Activated T-helper 1 cell treated with anti-CD3 and anti-CD28 coated beads, Interleukin-12 subunit alpha, Interleukin-12 subunit beta, Interleukin-2, Interleukin-4 antibody, amounts not matched to agents 30 ng/mL and 10 ng/mL and 1 ng/mL, durations not matched to agents 14 hours and 24 hours and 36 hours (primary cell): ENCODE results near the gene TMEM178B. TPM values are rescaled to one million over a fixed set of nuclear protein-coding genes. Genes with fewer than 3 reads are reported as not detected.

Source experiments
- DNase-seq: peaks from one replicate; pipeline ENCODE4 v3.0.0; 2021; ENCODE audit warnings: low spot score
- H3K27ac Mint-ChIP-seq: one replicate; pipeline ENCODE4 v1.8.0; 2021; ENCODE audit warnings: mild to moderate bottlenecking, mixed read lengths
- H3K27me3 Mint-ChIP-seq: one replicate; pipeline ENCODE4 v1.8.0; 2022; ENCODE audit warnings: mild to moderate bottlenecking, moderate library complexity, mixed read lengths; ENCODE audit not compliant: insufficient read depth
- H3K36me3 Mint-ChIP-seq: one replicate; pipeline ENCODE4 v1.8.0; 2021; ENCODE audit warnings: low read depth, mixed read lengths
- H3K4me1 Mint-ChIP-seq: one replicate; pipeline ENCODE4 v1.8.0; 2021; ENCODE audit warnings: low read depth, mixed read lengths
- H3K4me3 Mint-ChIP-seq: one replicate; pipeline ENCODE4 v1.8.0; 2021; ENCODE audit warnings: mild to moderate bottlenecking, moderate library complexity, mixed read lengths
- H3K9me3 Mint-ChIP-seq: one replicate; pipeline ENCODE4 v1.8.0; 2021; ENCODE audit warnings: mixed read lengths
- intact Hi-C: fragments of 100-400 bp; cut with micrococcal nuclease; formaldehyde crosslinking; loops from one replicate; pipeline ENCODE4 v1.15.1; 2024
- total RNA-seq: library from RNA; stranded (reverse); gene quantifications from 2 replicates; pipeline ENCODE4 v1.2.3, GENCODE V29; 2022

Gene TMEM178B
- total RNA-seq, 1 donor from 2014 or later, result 2.5 TPM

DNA sequence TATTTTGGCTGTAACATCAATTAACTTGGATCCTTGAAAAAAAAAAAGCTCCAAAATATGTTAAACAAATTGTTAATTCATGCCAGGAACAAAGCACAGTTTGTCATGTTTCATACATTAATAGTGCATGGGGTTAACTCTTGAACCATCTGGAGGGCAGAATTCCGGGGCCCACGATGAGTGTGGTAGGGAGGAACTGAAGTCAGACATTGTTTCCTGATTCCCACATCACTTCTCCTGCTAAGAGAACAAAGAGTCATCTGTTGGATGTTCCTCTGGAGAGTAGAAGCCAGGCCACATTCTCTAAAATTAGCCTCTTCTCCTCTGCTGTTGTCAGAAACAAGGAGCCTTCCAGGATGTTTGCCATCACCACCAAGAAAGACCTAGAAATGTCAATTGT, 54.6 kb downstream of the TMEM178B start:
- H3K4me3 Mint-ChIP-seq, result no peak overlapping the region
- H3K36me3 Mint-ChIP-seq, result no peaks in the 10 kb centered on the region
- intact Hi-C loops, result no loop called here

DNA sequence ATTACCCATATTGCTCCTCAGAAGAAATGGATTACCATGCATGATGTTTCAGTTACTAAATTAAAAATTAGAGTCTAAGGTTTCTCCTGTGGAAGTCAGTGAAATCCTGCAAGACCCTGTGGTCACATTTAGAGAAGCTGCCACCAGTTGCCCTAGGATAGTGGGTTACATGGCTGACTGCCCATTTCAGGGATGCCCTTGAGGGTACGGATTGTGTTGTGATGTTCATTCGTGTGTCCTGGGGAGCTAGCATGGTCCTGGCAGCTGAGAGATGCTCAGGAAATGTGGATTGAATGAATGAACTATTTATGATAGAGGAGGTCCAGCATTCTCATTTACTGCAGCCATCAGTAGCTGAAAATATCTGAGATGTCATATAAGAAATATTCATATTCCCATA, 55.1 kb downstream of the TMEM178B start:
- Mint-ChIP-seq H3K27me3 (peaks cover 15% of the 10 kb centered on the region), H3K4me1 (no peaks in the 10 kb centered on the region), H3K36me3 (no peaks in the 10 kb centered on the region), H3K4me3 (no peak overlapping the region), H3K9me3 (peaks cover 3% of the 10 kb centered on the region), H3K27ac (no peak overlapping the region)
- intact Hi-C loops, result no loop called here
- no peak for DNase-seq

More for the DNA sequence above, 54.6 kb downstream of the TMEM178B start:
- Mint-ChIP-seq H3K27ac (no peak overlapping the region), H3K4me1 (no peaks in the 10 kb centered on the region), H3K27me3 (peaks cover 15% of the 10 kb centered on the region), H3K9me3 (no peaks in the 10 kb centered on the region)
- DNase-seq, result no peak

DNA sequence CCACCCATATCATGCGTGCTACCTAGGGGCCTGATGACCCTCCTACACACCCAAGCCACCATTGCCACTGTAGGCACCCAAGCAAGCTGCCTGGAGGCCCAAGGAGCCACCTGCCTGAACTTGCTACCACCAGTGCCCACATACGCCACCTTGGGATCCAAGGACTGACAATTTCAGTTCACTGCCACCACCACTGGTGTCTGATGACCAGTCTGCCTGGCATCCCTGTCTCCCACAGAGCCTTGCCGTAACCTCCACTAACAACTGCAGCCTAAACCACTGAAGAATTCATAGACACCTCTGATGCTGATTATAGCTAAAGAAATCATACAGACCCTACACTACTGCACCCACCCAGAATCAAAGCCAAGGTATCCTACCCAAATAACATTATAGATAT, 58.8 kb downstream of the TMEM178B start:
- peaks cover 19% of the 10 kb centered on the region for H3K27me3 Mint-ChIP-seq
- intact Hi-C loops, result no loop called here
- peaks cover 3% of the 10 kb centered on the region for H3K9me3 Mint-ChIP-seq
- DNase-seq, result no peak
- no peak overlapping the region for H3K27ac Mint-ChIP-seq
- no peak overlapping the region for H3K4me3 Mint-ChIP-seq
- H3K36me3 Mint-ChIP-seq, result no peaks in the 10 kb centered on the region
- no peaks in the 10 kb centered on the region for H3K4me1 Mint-ChIP-seq

DNA sequence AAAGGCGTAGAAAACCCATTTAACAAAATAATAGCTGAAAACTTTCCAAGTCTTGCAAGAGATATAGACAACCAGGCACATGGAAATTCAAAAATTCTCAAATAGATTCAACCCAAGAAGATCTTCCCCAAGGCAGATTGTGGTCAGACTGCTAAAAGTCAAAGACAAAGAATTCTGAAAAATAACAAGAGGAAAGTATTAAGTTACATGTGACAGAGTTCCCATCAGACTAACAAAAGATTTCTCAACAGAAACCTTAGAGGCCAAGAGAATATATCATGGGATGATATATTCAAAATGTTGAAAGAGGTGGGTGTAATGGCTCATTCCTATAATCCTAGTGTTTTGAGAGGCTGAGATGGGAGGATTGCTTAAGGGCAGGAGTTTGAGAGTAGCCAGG, 59.8 kb downstream of the TMEM178B start:
- Mint-ChIP-seq H3K9me3 (peaks cover 3% of the 10 kb centered on the region), H3K4me3 (no peak overlapping the region), H3K4me1 (no peaks in the 10 kb centered on the region), H3K36me3 (no peaks in the 10 kb centered on the region), H3K27me3 (peaks cover 19% of the 10 kb centered on the region), H3K27ac (no peak overlapping the region)
- no peak for DNase-seq
- intact Hi-C loops, result no loop called here

DNA sequence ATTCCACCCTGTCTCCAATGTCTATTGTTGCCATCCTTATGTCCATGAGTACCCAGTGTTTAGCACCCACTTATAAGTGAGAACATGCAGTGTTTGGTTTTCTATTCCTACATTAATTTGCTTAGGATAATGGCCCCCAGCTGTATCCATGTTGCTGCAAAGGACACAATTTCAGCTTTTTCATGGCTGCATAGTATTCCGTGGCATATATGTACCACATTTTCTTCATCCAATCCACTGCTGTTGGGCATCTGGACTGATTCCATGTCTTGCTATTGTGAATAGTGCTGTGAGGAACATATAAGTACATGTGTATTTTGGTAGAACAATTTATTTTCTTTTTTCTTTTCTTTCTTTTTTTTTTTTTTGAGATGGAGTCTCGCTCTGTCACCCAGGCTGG, 68.2 kb downstream of the TMEM178B start:
- H3K27ac Mint-ChIP-seq, result no peak overlapping the region

DNA sequence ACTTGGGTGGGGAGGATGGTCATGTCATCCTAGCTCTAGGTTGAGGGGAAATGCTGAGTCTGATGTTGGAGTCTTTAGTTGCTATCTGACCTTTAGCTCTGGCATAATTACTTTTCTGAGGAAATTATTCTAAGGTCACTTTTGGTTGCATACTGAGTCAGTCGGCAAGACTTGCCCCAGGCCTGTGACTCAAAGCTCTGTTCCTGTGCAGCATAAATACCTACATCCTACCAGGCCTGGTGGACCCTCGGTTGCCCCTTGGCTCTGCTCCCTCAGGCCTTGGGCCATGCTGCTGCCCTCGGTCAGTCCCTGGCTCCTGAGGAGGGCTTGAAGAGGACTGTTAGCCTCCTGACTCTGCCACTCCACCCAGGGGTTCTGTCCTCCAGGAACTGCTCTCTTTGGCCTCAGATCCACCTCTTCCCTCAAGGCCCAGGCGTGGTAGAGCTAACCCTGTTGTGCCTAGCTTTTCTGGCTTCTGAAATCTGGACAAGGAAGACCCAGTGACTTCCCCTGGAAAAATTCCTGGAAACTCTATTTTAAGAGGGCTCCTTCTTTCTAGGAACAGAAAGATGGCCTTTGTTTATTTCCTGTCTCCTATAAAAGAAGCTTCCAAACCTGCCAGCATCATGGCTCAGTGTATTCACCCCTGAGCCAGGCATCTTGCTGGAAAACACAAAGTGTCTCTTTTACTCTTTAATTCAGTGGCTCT, 71.2 kb downstream of the TMEM178B start:
- peaks cover under 1% of the 10 kb centered on the region for H3K27me3 Mint-ChIP-seq
- H3K4me1 Mint-ChIP-seq, result no peaks in the 10 kb centered on the region
- H3K4me3 Mint-ChIP-seq, result no peak overlapping the region
- intact Hi-C loops, result no loop called here
- H3K36me3 Mint-ChIP-seq, result no peaks in the 10 kb centered on the region
- H3K9me3 Mint-ChIP-seq, result no peaks in the 10 kb centered on the region
- H3K27ac Mint-ChIP-seq, result no peak overlapping the region
- DNase-seq, result no peak

More for the DNA sequence above, 68.2 kb downstream of the TMEM178B start:
- Mint-ChIP-seq H3K4me3 (no peak overlapping the region), H3K9me3 (no peaks in the 10 kb centered on the region), H3K4me1 (no peaks in the 10 kb centered on the region), H3K36me3 (no peaks in the 10 kb centered on the region), H3K27me3 (peaks cover 3% of the 10 kb centered on the region)
- intact Hi-C loops, result no loop called here
- no peak for DNase-seq

DNA sequence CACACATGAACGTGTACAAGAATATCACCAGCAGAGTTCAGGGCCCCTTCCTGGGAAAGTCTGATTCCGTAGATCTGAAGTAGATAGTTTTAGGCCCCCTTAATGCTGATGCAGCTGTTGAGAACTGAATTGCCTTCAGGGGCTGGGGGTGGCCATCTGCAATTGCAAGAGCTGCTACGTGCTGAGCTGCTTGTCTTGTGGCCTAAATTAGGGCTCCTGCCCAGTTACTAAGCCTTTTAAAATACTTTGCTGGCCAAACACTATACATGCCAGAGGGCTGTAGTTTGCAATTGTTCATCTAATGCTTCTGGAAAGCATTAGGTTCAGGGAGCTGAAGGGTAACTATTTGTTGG, 71.7 kb downstream of the TMEM178B start:
- H3K4me1 Mint-ChIP-seq, result no peaks in the 10 kb centered on the region
- intact Hi-C loops, result no loop called here
- H3K27ac Mint-ChIP-seq, result no peak overlapping the region
- DNase-seq, result no peak
- no peaks in the 10 kb centered on the region for H3K27me3 Mint-ChIP-seq
- H3K9me3 Mint-ChIP-seq, result no peaks in the 10 kb centered on the region
- H3K36me3 Mint-ChIP-seq, result no peaks in the 10 kb centered on the region
- no peak overlapping the region for H3K4me3 Mint-ChIP-seq

DNA sequence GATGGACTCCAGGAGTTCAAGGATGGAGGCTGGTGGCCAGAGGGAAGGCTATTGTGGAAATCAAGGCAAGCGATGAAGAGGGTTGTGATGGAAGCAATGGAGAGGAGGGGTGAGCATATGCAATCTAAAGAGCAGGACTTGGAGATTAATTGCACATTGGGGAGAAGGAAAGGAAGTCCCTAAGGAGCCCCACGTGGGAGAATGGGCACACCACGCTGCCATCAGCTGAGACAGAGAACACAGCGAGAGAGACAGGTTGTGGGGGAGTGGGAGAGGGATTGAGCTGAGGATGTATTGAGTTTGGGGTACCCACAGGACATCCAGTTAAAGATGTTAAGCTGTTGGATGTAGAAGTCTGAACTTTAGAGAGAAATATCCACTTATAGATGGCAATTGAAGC, 73.6 kb downstream of the TMEM178B start:
- H3K36me3 Mint-ChIP-seq, result no peaks in the 10 kb centered on the region
- intact Hi-C loops, result no loop called here
- DNase-seq, result no peak
- no peak overlapping the region for H3K27ac Mint-ChIP-seq
- H3K4me1 Mint-ChIP-seq, result no peaks in the 10 kb centered on the region
- no peaks in the 10 kb centered on the region for H3K9me3 Mint-ChIP-seq
- H3K27me3 Mint-ChIP-seq, result peaks cover 2% of the 10 kb centered on the region
- H3K4me3 Mint-ChIP-seq, result no peak overlapping the region

DNA sequence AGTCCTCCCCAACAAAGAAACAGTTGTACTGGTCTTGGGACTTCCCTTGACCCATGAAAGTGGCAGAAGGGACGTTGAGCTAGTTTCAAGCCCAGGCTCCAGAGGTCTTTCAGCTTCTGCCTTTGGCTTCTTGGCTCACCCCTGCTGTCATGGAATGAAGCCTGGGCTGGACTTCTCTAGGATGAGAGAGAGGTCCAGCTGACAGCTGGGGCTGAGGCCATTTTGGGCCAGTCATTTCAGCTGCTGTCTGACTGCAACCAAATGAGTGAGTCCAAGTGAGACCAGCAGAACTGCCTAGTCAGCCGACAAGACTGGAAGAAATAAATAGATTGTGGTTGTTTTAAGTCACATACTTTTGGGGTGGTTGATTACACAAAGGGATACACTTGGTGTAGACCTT, 76.6 kb downstream of the TMEM178B start:
- no peak for DNase-seq
- Mint-ChIP-seq H3K4me1 (no peaks in the 10 kb centered on the region), H3K27ac (no peak overlapping the region), H3K36me3 (no peaks in the 10 kb centered on the region), H3K27me3 (peaks cover 2% of the 10 kb centered on the region), H3K4me3 (no peak overlapping the region), H3K9me3 (no peaks in the 10 kb centered on the region)
- intact Hi-C loops, result no loop called here

DNA sequence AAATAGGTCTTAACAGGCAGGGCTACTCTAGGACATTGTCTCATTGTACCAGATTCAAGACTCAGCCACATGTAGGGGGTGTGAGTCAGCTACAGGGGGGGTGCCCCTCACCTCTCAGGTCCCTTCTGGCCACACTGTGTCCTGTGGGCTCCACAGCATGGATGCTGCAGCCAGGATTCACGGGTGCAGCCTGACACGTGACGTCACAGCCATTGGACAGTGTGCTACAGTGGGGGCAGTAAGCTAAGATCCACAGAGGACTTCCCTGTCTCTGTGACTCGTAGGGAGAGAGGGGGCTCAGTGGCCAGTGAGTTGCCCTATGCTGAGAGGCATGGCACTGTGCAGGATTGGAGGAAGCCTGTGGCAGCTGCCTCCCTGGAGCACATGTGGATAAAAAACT, 77.9 kb downstream of the TMEM178B start:
- H3K27ac Mint-ChIP-seq, result no peak overlapping the region
- H3K36me3 Mint-ChIP-seq, result no peaks in the 10 kb centered on the region
- no peak overlapping the region for H3K4me3 Mint-ChIP-seq
- DNase-seq, result no peak
- intact Hi-C loops, result no loop called here
- H3K27me3 Mint-ChIP-seq, result peaks cover 2% of the 10 kb centered on the region
- no peaks in the 10 kb centered on the region for H3K9me3 Mint-ChIP-seq
- H3K4me1 Mint-ChIP-seq, result no peaks in the 10 kb centered on the region

DNA sequence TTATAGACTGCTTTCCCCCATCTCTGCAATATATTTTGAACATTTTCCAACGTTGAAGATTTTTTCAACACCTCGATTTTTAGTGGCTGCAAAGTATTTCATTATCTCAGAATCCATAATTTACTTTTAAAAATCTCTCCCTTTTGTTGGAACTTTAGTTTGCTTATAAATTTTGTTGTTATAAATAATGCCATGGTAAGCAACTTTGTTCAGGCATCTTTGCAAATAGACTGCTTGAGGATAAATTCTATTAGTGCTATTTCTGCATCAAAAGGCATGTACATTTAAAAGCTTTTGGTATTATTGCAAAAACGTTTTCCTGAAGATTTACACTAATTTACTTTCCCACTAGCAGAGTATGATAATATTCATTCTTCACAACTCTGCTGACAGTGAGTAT, 79.4 kb downstream of the TMEM178B start:
- DNase-seq, result no peak
- H3K4me1 Mint-ChIP-seq, result no peaks in the 10 kb centered on the region
- no peak overlapping the region for H3K4me3 Mint-ChIP-seq
- H3K27me3 Mint-ChIP-seq, result peaks cover 2% of the 10 kb centered on the region
- no peaks in the 10 kb centered on the region for H3K9me3 Mint-ChIP-seq
- H3K36me3 Mint-ChIP-seq, result no peaks in the 10 kb centered on the region
- H3K27ac Mint-ChIP-seq, result no peak overlapping the region
- intact Hi-C loops, result no loop called here

DNA sequence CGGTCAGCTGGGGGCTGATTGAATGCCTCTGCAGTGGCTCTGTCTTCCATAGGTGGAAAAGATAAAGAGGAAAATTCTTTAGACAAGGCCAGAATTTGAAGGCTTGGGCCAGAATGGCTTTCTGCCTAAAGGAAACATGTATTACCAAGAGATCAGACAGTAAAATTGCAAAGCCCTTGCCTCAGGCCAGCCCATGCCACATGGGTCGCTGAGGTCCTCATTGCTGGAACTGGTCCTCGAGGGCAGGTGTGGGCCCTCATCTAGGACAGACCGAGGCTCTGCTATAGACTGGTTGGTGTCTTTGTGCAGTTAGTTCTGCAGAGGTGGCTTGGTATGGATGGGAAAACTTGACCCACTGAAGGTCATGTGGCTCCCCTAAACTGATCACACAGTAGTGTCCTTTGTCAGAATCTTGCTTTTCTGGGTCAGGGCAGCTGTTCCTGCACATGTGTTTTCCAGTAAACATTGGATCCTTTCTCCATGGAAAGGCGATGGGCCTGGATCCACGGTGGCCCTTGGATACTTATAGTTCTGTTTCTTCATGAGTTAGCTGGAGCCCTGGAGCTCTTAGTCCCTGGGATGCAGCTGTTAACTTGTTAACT, 80.4 kb downstream of the TMEM178B start:
- intact Hi-C loops, result no loop called here
- H3K9me3 Mint-ChIP-seq, result no peaks in the 10 kb centered on the region
- H3K36me3 Mint-ChIP-seq, result no peaks in the 10 kb centered on the region
- peaks cover 3% of the 10 kb centered on the region for H3K27me3 Mint-ChIP-seq
- H3K27ac Mint-ChIP-seq, result no peak overlapping the region
- H3K4me3 Mint-ChIP-seq, result no peak overlapping the region
- DNase-seq, result no peak
- no peaks in the 10 kb centered on the region for H3K4me1 Mint-ChIP-seq

DNA sequence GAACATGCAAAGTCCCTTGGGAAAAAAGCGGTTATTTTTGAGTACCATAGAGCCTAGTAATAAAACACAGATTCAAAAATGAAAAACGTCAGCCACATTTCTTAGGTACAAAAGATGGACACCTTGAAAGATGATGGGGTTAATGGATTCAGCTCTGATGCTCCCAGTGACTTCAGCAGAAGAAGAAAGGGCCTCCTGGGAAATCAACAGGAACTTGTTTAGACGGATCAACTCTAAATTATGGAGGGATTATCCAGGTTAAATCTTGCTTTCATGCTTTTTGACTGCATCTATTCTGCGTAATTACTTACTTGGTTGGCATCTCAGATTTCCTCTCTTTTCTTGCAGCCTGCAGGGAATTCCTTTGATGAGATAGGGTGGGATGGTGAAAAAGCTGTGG, 82.5 kb downstream of the TMEM178B start:
- no peaks in the 10 kb centered on the region for H3K4me1 Mint-ChIP-seq
- no peak for DNase-seq
- no peak overlapping the region for H3K4me3 Mint-ChIP-seq
- no peaks in the 10 kb centered on the region for H3K36me3 Mint-ChIP-seq
- no peaks in the 10 kb centered on the region for H3K9me3 Mint-ChIP-seq
- peaks cover 3% of the 10 kb centered on the region for H3K27me3 Mint-ChIP-seq
- intact Hi-C loops, result no loop called here
- H3K27ac Mint-ChIP-seq, result no peak overlapping the region
